Brain microvascular endothelial cell (primary cell): ENCODE results near the gene AGBL3.

ENCODE experiments used
- DNase-seq: peaks from one replicate; pipeline ENCODE4 v3.0.0-alpha.2; 2020
- H3K27ac ChIP-seq: fragments of 250-450 bp; sonication (Bioruptor Pico); 2 replicates; pipeline ENCODE4 v1.5.1; 2020; ENCODE audit warnings: mild to moderate bottlenecking, moderate library complexity
- H3K27me3 ChIP-seq: fragments of 250-450 bp; sonication (Bioruptor Pico); replicated peaks from 2 replicates; pipeline ENCODE4 v1.5.1; 2020; ENCODE audit warnings: mild to moderate bottlenecking
- H3K36me3 ChIP-seq: fragments of 250-450 bp; sonication (Bioruptor Pico); replicated peaks from 2 replicates; pipeline ENCODE4 v1.5.1; 2020; ENCODE audit warnings: mild to moderate bottlenecking
- H3K4me3 ChIP-seq: 2 replicates; pipeline ENCODE4 v1.5.1; 2011; ENCODE audit warnings: low read depth, mild to moderate bottlenecking, control low read depth, low read length, moderate library complexity
- in situ Hi-C: cut with HindIII; loops from 2 replicates; pipeline ENCODE4 v1.10.0; 2017; ENCODE audit warnings: low sequenced_read_pairs, low pct_ligation_motif_present
- TF ChIP-seq, protein P1 (sequence below): IDR thresholded peaks from 2 replicates; pipeline ENCODE4 v1.5.1; 2011; ENCODE audit warnings: low read depth, mild to moderate bottlenecking, moderate library complexity, low read length, control low read depth, inconsistent platforms; ENCODE audit errors: missing control alignments

AGBL3 gene

DNA sequence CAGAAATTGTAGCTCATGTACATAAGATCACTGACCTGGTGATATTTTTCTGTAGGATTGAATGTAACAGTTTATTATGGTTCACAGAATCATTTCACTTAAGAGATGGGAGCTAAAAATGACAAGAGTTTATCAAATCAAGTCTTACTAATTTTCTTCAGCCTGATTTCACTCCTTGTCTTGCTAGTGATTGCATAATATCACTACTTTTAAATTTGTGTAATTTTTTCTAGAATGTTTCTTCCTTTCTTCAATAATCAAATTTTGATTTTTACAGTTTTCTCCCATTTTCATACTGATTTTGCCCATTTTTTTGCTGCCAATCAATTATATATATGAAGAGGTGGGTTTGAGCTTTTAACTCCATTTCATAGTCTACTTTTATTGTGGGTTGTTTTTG is 92.8 kb downstream of the AGBL3 start:
- H3K27ac ChIP-seq, result no peak overlapping the region
- H3K4me3 ChIP-seq, result no peak overlapping the region
- no peaks in the 10 kb centered on the region for H3K36me3 ChIP-seq
- H3K27me3 ChIP-seq, result no peaks in the 10 kb centered on the region
- TF ChIP-seq, protein P1, sequence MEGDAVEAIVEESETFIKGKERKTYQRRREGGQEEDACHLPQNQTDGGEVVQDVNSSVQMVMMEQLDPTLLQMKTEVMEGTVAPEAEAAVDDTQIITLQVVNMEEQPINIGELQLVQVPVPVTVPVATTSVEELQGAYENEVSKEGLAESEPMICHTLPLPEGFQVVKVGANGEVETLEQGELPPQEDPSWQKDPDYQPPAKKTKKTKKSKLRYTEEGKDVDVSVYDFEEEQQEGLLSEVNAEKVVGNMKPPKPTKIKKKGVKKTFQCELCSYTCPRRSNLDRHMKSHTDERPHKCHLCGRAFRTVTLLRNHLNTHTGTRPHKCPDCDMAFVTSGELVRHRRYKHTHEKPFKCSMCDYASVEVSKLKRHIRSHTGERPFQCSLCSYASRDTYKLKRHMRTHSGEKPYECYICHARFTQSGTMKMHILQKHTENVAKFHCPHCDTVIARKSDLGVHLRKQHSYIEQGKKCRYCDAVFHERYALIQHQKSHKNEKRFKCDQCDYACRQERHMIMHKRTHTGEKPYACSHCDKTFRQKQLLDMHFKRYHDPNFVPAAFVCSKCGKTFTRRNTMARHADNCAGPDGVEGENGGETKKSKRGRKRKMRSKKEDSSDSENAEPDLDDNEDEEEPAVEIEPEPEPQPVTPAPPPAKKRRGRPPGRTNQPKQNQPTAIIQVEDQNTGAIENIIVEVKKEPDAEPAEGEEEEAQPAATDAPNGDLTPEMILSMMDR, result no peak
- DNase-seq, result no peak
- in situ Hi-C loops, result no loop called here

DNA sequence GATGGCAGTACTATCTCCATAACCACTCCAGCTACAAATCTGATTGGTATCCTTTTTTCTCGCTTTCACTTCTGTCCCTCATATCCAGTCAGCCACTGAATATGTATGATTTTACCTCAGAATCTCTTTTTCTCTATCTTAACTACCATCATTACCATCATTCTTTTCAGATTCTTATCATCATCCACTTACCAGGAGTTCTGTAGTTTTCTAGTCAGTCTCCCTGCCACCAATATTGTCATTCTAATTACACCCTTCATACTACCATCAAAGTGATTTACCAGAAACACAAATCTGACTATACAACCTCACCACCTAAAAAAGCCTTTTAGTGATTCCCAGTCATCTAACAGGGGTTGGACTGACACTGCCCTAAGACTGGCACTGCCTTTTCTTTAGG is 96.7 kb downstream of the AGBL3 start:
- TF ChIP-seq, protein P1, result no peak
- Histone ChIP-seq H3K36me3 (no peaks in the 10 kb centered on the region), H3K27me3 (no peaks in the 10 kb centered on the region), H3K4me3 (no peak overlapping the region), H3K27ac (no peak overlapping the region)
- DNase-seq, result no peak
- in situ Hi-C loops, result no loop called here

DNA sequence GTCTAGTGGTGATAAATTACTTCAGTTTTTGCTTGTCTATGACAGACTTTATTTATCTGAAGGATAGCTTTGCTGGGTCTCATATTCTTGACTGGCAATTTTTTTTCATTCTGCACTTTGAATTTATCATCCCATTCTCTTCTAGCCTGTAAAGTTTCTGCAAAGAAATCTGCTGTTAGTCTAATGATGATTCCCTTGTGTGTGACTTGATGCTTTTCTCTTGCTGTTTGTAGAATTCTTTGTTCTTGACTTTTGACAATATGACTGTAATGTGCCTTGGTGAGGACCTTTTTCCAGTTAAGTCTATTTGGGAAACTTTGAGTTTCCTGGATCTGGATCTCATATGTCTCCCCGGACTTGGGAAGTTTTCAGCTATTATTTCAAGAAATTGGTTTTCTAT is 102.3 kb downstream of the AGBL3 start:
- in situ Hi-C loops, result no loop called here
- DNase-seq, result no peak
- Histone ChIP-seq H3K27me3 (no peaks in the 10 kb centered on the region), H3K27ac (no peak overlapping the region), H3K4me3 (no peak overlapping the region), H3K36me3 (no peaks in the 10 kb centered on the region)
- TF ChIP-seq, protein P1, result no peak

DNA sequence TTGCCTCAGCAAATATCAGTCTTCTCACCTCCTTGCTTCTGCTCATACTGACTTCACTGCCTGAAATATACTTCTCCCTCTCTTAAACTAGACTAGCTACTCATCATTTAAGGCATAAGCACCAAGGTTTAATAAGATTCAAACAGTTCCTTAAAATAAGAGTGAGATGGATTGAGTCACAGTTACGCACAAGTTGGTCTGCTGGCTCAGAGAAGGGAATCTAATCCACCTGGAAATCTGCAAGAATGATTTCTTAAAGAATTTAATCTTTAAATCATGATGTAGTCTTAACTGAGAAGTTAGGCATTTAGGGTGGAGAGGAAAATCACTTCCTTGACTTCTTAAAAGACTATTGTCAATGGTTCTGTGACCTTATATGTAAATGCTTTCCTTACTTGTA is 105.4 kb downstream of the AGBL3 start:
- no peak overlapping the region for H3K27ac ChIP-seq
- H3K27me3 ChIP-seq, result no peaks in the 10 kb centered on the region
- H3K4me3 ChIP-seq, result no peak overlapping the region
- no peaks in the 10 kb centered on the region for H3K36me3 ChIP-seq
- TF ChIP-seq, protein P1, result no peak
- no peak for DNase-seq
- in situ Hi-C loops, result no loop called here

DNA sequence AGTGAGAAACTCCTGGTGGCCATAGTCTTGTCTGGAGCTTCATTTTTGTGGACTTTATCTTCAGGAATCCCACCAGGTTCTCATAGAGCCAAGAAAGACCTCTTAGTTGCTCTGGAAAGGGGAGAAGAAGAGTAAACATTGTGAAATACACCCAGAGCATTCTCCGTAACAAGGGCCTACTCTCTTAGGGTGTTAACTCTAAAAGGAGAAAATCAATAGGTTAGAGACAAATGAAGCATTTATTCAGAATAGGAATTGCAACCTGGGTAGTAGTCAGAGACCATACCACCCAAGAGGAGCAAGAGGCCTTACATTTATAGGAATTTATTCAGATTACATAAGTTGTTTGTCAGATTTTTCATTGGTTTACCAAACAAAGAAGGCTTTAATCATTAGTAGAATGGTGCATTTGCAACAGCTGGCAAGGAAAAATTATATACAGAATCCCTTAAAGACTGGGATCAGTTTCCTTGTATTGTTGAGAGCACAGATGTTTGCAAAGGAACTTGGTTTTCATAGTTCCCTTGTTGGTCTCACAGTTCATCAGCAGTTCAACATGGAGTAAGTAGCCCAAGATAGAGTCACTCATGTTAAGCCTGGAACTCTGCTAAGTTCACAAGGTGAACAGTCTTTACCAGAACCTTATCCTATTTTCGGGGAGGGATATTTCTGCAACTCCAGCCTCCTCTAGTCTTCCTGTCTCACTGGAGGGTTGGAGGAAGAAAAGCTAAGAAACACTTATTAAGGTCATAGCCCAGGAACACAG is 108.3 kb downstream of the AGBL3 start:
- TF ChIP-seq, protein P1, result no peak
- DNase-seq, result no peak
- Histone ChIP-seq H3K27me3 (no peaks in the 10 kb centered on the region), H3K4me3 (no peak overlapping the region), H3K27ac (no peak overlapping the region), H3K36me3 (no peaks in the 10 kb centered on the region)
- in situ Hi-C loops, result no loop called here

DNA sequence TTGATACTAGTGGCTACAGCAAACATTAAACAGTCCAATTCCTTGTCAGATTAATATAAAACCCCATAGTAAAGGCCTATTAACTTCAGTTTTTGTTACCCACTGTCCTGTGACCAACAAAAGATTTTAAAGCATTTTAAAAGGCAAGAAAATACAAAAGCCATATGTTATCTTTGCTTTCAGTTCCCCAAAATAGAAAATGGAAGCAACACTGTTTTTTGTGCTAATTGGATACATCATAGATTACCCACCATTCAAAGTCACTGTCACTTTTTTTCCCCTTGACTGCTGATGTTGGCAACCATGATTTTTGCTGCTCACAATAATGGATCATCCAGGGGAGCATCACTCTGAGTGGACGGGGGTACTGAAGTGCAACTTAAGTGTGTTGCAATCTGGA is 109.1 kb downstream of the AGBL3 start:
- Histone ChIP-seq H3K27ac (no peak overlapping the region), H3K4me3 (no peak overlapping the region), H3K27me3 (no peaks in the 10 kb centered on the region), H3K36me3 (no peaks in the 10 kb centered on the region)
- TF ChIP-seq, protein P1, result no peak
- DNase-seq, result no peak
- in situ Hi-C loops, result no loop called here
